SU-DHL-6 (cell line): ENCODE data around the gene ZSWIM3.

Experiments
- H2AFZ ChIP-seq: fragments of 200-600 bp; sonication (generic); 2 replicates; pipeline ENCODE4 v1.6.1; 2014; ENCODE audit warnings: low read depth, mild to moderate bottlenecking, moderate library complexity, mixed read lengths, antibody characterized with exemption, low read length; ENCODE audit not compliant: severe bottlenecking
- H3F3A ChIP-seq: fragments of 200-600 bp; shearing (Covaris generic); 2 replicates; pipeline ENCODE4 v1.6.0; 2016; ENCODE audit warnings: antibody characterized with exemption, mild to moderate bottlenecking; ENCODE audit not compliant: insufficient read depth
- H3K27ac ChIP-seq: fragments of 200-600 bp; sonication (generic); 2 replicates; pipeline ENCODE4 v1.5.1; 2016; ENCODE audit warnings: low read depth, mild to moderate bottlenecking, low read length, moderate library complexity, mixed read lengths
- H3K27me3 ChIP-seq: fragments of 200-600 bp; sonication (generic), shearing (Covaris generic); 2 replicates; pipeline ENCODE4 v1.6.0; 2014; ENCODE audit warnings: mild to moderate bottlenecking, low read length
- H3K36me3 ChIP-seq: fragments of 200-600 bp; sonication (generic); 2 replicates; pipeline ENCODE4 v1.6.1; 2014; ENCODE audit warnings: mild to moderate bottlenecking, low read length, mixed read lengths
- H3K4me2 ChIP-seq: fragments of 300-600, 200-600 bp; shearing (Covaris generic), sonication (generic); 2 replicates; pipeline ENCODE4 v1.6.0; 2014; ENCODE audit warnings: low read length, low read depth, mild to moderate bottlenecking; ENCODE audit not compliant: poor library complexity, severe bottlenecking
- H3K4me3 ChIP-seq: fragments of 200-600 bp; sonication (generic); 2 replicates; pipeline ENCODE4 v1.5.1; 2014; ENCODE audit warnings: antibody characterized with exemption, low read length, mild to moderate bottlenecking, mixed read lengths; ENCODE audit not compliant: insufficient read depth, poor library complexity, severe bottlenecking
- H3K79me2 ChIP-seq: fragments of 200-600 bp; sonication (generic); 2 replicates; pipeline ENCODE4 v1.6.1; 2014; ENCODE audit warnings: mild to moderate bottlenecking, low read length, moderate library complexity; ENCODE audit not compliant: insufficient read depth
- H3K9ac ChIP-seq: fragments of 200-600 bp; sonication (generic); 2 replicates; pipeline ENCODE4 v1.7.0; 2014; ENCODE audit warnings: mild to moderate bottlenecking, low read length
- H3K9me2 ChIP-seq: fragments of 200-600 bp; sonication (generic); replicated peaks from 2 replicates; pipeline ENCODE4 v1.6.1; 2014; ENCODE audit warnings: low read length; ENCODE audit not compliant: insufficient read depth
- H3K9me3 ChIP-seq: fragments of 200-600 bp; sonication (generic); 2 replicates; pipeline ENCODE4 v1.6.1; 2014; ENCODE audit warnings: low read length, mixed read lengths; ENCODE audit not compliant: insufficient read depth
- H4K20me1 ChIP-seq: fragments of 200-600 bp; sonication (generic); 2 replicates; pipeline ENCODE4 v1.6.1; 2014; ENCODE audit warnings: low read depth, mild to moderate bottlenecking, antibody characterized with exemption, low read length, moderate library complexity, mixed read lengths
- CTCF ChIP-seq: fragments of 200-600 bp; sonication (generic); IDR thresholded peaks from one replicate; pipeline ENCODE4 v1.5.1; 2017; ENCODE audit warnings: antibody characterized with exemption, mild to moderate bottlenecking, low read length, moderate library complexity; ENCODE audit not compliant: insufficient read depth, poor library complexity, severe bottlenecking
- EZH2phosphoT487 ChIP-seq: fragments of 200-600 bp; sonication (generic), shearing (Covaris generic); conservative IDR thresholded peaks from 2 replicates; pipeline ENCODE4 v1.6.1; 2018; ENCODE audit warnings: mild to moderate bottlenecking, antibody characterized with exemption, low read length, moderate library complexity, mixed read lengths

ZSWIM3 gene

GRCh38 chr20:45910670-45911485 lies 53.5 kb downstream of the ZSWIM3 start:
- Histone ChIP-seq H3K9ac (no peak overlapping the region), H4K20me1 (no peaks in the 10 kb centered on the region), H3K36me3 (no peaks in the 10 kb centered on the region), H3K27ac (no peak overlapping the region), H3K27me3 (no peaks in the 10 kb centered on the region), H3K9me2 (no peaks in the 10 kb centered on the region), H3K4me3 (peak overlapping the region; percentile 22), H3K4me2 (peak overlapping the region; percentile 41), H3K79me2 (no peaks in the 10 kb centered on the region), H3K9me3 (no peaks in the 10 kb centered on the region), H3F3A (no peaks in the 10 kb centered on the region), H2AFZ (peak overlapping the region; percentile 83)
- no peak for TF ChIP-seq EZH2phosphoT487
- TF ChIP-seq CTCF: no peak

- no peak for TF ChIP-seq CTCF
- no peak for TF ChIP-seq EZH2phosphoT487
- no peaks in the 10 kb centered on the region for H4K20me1 ChIP-seq
- H3K4me2 ChIP-seq: peak within 1 kb of the TSS; percentile 41
- no peak within 1 kb of the TSS for H3K9ac ChIP-seq
- H3F3A ChIP-seq: no peaks in the 10 kb centered on the region
- H3K27ac ChIP-seq: no peak within 1 kb of the TSS
- H3K79me2 ChIP-seq: no peaks in the 10 kb centered on the region
- H3K27me3 ChIP-seq: no peaks in the 10 kb centered on the region
- H3K36me3 ChIP-seq: no peaks in the 10 kb centered on the region
- peak within 1 kb of the TSS; percentile 56 for H2AFZ ChIP-seq
- no peaks in the 10 kb centered on the region for H3K9me3 ChIP-seq
- no peaks in the 10 kb centered on the region for H3K9me2 ChIP-seq
- H3K4me3 ChIP-seq: no peak within 1 kb of the TSS
Observed at GRCh38 chr20:45911486-45912343, 54.3 kb downstream of the ZSWIM3 start, which contains the start of gene PLTP. Gene PLTP, minus strand, starts transcription at chr20:45912155. Its CDS starts 703 bp downstream, at chr20:45911452.

- Histone ChIP-seq H3K27ac (no peak overlapping the region), H2AFZ (no peak overlapping the region), H3K27me3 (no peaks in the 10 kb centered on the region), H4K20me1 (no peaks in the 10 kb centered on the region), H3K4me2 (no peak overlapping the region), H3K9me2 (no peaks in the 10 kb centered on the region), H3K79me2 (no peaks in the 10 kb centered on the region), H3K36me3 (no peaks in the 10 kb centered on the region), H3K9ac (no peak overlapping the region), H3F3A (no peaks in the 10 kb centered on the region), H3K9me3 (no peaks in the 10 kb centered on the region), H3K4me3 (no peak overlapping the region)
- TF ChIP-seq EZH2phosphoT487 (no peak), CTCF (no peak)
Observed at GRCh38 chr20:45912344-45912682, 54.9 kb downstream of the ZSWIM3 start.
